GM19023 (cell line): Measurements from ENCODE around the gene PTPRN2.

Experiments
- ATAC-seq: cut with Tn5 transposase; IDR thresholded peaks from one replicate; pipeline ENCODE4 v1.9.1; 2021; ENCODE audit warnings: mild to moderate bottlenecking, moderate library complexity; ENCODE audit not compliant: unreplicated experiment

PTPRN2 gene

GRCh38 chr7:158247758-158248487 lies 339.7 kb downstream of the PTPRN2 start:
- ATAC-seq: no peak

DNA sequence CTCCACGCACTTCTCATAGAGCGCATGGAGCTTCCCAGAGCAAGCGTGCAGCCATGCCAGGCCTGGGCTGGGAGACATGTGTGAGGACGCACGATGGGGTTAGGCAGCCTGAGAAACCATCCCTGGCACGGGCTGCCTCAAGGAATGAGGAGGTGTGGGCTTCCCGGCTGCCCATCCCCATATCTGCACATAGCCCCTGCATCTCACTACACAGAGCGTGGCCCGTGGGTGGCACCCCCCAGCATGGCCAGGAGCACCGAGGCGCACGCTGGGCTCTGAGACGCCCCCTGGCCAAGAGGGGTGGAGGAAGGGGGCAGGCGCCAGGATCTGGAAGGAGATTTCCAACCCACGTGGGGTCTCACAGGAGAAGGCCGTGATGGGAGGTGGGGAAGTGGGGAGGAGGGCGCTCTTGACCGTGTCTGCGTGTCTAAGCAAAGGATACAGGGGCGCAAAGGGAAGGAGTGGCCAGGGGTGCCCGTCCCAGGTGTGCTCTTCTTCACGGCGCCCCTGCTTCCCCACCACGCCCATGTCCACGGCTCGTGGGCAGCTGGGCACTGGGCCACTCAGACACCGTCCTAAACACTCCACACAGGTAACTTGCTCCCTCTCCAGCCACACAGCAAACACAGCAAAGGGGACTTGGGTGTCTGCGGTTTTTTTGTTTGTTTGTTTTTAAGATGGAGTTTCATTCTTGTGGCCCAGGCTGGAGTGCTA lies 340.5 kb downstream of the PTPRN2 start:
- ATAC-seq: no peak

- ATAC-seq: no peak
Observed at GRCh38 chr7:158246272-158246959, 341.2 kb downstream of the PTPRN2 start.

- no peak for ATAC-seq
Observed at GRCh38 chr7:158245724-158246041, 341.9 kb downstream of the PTPRN2 start.

DNA sequence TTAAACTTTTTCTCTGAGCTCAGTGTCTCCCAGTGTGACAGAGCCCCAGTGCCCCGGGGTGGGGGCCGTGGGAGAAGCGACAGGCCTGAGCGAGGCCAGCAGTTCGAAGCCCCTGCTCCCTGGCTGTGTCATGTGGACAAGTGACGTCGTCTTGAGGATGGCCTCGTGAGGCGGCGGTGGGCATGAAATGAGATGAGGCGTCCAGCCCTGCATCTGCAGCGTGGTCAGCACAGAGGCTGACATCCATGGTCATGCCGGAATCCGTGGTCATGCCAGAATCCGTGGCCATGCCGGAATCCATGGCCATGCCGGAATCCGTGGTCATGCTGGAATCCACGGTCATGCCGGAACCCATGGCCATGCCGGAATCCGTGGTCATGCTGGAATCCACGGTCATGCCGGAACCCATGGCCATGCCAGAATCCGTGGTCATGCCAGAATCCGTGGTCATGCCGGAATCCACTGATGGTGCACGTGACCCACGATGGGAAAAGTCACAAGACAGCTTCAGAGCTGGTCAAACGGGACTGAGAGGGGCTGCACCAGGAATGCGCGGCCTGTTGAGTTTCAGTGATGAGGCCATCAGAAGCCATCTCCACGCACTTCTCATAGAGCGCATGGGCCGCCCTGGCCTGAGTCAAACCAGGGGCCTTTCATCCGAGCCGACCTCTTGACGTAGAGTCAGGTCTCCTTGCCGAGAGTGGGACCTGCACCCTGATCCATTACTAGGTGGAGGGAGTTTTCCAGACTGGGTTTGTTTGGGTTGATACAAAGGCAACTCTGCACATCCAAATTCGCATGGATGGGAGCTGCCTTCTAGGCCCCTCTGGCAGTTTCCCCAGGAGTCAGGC lies 342.5 kb downstream of the PTPRN2 start:
- ATAC-seq: no peak

DNA sequence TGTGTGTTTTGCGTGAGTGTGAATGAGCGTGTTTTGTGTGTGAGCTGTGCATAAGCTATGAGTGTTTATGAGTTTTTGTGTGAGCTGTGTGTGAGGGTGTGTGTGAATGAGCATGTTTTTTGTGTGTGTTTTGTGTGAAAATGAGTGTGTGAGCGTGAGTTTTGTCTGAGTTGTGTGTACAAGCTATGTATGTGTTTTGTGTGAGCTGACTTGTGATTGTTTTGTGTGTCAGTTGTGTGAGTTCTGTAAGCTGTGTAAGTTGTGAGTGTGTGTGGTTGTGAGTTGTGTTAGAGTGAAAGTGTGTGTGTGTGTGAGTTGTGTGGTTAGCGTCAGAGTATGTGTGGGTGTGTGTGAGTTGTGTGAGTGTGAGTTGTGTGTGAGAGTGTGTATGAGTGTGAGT lies 343.2 kb downstream of the PTPRN2 start:
- ATAC-seq: no peak

DNA sequence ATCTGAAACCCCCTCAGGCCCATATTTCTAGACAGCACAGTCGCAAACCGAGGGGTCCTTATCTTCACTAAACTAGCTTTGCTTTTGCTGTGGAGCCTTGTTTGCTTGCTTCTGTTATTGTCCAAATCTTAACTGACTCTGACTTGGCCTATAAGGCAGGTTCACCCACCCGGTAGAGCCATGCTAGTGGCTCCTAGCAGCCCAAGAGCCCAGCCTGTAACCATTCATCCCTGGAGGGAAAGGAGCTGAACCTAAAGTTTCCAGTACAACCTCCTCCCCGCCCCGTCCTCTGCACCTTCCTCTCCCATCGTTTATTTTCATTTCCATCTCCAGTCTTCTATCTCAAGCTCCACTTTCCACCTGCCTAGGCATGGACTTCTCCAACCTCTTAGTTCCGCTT lies 345.7 kb downstream of the PTPRN2 start:
- no peak for ATAC-seq

DNA sequence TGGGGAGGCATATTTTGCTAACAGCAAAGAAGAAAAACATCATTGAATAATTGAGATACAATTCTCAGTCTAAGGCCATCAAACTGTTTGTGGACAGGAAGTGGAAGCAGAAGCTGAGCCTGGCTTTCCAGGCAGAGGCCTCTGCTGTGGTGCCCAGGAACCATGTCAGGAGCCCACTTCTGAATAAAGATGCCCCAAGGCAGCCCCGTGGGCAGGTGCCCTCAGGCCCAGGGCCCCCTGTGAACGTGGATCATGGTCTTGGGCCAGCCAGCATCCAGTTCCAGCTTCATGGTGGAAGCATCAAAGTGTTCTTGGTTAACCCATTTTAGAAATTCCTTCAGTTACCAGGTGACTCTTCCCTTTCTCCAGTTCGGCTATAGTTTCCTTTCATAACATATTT lies 346.8 kb downstream of the PTPRN2 start:
- ATAC-seq: no peak

DNA sequence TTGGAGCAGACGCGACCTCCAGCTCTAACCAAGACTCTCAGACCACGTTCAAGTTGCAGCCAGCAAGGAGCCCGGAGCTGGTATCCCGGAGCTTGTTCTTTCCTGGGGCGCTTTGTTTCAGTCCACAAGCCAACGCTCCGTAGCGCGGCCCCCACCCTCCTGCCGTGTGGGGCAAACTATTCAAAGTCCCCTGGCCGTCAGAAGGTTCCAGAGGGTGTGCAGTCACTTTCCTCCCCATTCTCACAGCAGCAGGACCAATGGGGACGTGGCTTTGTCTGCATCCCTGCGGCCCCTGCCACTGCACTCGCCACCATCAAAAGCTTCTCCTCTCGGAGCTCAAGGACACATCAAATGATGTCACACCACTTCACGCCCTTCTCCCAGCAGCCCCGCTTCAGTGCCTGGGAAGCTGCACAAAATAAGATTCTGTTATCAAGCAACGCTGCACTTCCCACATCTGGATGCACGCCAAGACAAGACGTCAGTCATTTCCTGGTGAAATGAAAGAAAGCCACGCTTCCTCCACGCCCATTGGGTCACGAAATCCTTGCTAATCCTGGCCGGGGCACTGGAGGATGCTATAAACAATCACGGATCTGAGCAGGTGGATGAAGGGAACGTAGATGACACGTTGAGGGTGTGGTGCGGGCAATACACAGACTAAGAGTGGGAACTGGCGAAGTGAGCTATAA lies 348.2 kb downstream of the PTPRN2 start:
- no peak for ATAC-seq

DNA sequence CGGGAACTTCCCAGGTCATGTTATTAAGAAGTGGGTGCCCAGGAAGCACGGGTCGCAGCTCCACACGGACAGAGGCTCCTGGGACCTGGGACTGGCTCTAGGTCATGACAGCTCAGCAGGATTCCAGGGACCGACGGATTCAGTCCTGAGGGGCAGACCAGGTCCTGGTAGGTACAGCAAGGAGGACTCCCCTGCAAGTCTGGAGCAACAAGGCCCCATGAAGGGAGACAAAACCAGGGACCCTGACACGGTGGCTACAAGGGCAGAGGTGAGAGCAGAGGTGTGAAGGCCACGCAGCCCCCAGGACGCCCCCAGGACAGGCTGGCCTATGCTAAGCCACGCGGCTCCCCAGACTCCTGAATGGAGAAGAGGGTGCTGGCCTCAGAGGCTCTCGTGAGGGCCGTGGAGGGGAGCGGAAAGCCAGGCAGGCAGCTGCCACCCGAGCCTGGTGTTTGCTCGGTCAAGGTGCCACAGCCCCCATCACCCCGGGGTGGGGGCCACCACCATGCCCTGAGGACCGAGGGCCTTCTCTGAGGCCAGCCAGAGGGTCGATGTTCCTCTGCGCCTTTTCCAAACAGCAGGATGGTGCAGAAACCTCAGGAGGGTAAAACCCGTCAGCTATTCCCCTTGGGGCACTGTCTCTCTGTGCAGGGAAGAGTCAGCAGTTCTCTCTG lies 348.9 kb downstream of the PTPRN2 start:
- ATAC-seq: no peak

DNA sequence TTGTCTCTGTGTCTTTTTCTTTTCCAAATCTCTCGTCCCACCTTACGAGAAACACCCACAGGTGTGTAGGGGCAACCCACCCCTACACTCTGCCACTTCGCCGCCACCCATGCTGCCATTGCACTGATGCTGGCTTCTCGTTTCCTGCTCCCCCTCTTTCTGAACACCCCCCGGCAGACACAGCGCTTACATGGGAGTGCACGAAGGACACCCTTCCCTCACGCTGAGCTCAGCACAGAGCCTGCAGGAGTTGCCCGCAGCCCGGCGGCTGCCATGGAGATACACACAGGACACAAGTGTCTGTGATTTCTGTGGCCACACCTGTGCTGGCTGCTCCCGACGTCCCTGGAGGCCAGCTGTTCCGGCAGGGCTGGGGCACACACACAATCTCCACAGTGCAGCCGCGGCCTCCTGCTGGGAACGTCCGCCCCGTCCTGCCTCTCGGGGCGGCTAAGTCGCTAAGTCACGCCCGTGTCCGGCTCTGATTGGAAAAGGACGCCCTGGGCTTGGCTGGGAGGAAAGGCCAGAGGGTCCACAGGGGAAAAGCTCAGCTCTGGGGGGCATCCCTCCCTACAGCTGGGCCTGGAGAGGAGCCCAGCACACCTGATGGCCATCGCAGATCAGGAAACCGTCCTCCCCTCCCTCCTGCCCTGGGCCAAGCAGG lies 349.8 kb downstream of the PTPRN2 start:
- no peak for ATAC-seq

- no peak for ATAC-seq
Observed at GRCh38 chr7:158236400-158236799, 351.2 kb downstream of the PTPRN2 start.

DNA sequence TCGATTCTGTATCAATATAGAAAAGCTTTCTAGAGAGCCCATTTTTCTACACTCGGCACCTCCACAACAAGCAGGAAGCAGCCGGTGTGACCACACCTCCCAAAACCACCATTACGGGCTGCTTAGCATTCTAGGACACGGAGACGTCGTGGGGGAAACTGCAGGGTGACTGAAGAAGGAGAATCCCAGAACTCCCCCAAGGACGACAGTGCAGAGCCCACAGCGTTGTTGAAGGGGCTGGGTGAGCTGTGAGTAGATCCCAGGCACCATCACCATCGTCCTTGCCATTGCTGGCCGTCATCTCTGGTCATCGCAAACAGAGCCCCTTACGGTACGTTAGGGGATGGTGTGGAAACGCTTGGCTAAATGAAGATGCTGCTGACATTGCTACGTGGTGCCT lies 351.8 kb downstream of the PTPRN2 start:
- ATAC-seq: no peak

GRCh38 chr7:158229945-158230344 lies 357.7 kb downstream of the PTPRN2 start:
- ATAC-seq: no peak

GRCh38 chr7:158228986-158229385 lies 358.6 kb downstream of the PTPRN2 start:
- no peak for ATAC-seq

- no peak for ATAC-seq
Observed at GRCh38 chr7:158228131-158228530, 359.5 kb downstream of the PTPRN2 start.

GRCh38 chr7:158227258-158227984 lies 360.2 kb downstream of the PTPRN2 start:
- ATAC-seq: no peak

DNA sequence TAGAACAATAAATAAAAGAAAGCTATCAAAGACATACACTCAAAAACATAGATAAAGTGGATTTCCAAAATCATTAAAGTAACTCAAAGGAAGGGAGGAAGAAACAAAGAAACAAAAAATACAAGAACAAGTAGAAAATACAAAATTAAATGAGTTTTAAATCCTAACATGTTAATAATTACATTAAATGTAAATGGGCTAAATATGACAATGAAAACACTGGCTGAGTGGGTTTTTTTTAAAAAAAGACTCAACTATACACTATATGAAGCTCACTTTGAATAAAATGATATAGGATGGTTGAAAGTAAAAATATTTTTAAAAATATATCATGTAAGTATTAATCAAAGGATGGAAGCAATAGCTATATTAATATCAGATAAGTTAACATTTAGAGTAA lies 371.4 kb downstream of the PTPRN2 start:
- no peak for ATAC-seq

DNA sequence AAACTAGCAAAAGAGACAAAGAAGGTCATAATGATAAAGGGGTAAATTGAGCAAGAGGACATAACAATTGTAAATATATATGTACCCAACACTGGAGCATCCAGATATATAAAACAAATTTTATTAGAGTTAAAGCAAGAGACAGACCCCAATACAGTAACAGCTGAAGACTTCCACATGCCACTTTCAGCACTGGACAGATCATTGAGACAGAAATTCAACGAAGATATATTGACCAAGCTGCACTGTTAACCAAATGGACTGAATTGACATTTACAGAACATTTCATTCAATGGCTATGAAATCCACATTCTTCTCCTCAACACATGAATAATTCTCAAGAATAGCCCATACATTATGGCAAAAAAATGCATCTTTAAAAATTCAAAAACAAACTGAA lies 378.2 kb downstream of the PTPRN2 start:
- ATAC-seq: no peak
